Measurements from ENCODE around the gene RARRES1.

RARRES1 gene

GRCh38 chr3:158651192-158651591 lies 81.1 kb downstream of the RARRES1 start:
- in situ Hi-C loops (cut with HindIII; ENCODE audit: low sequenced_read_pairs), result loop anchor here (25.0 kb wide), 1 partner anchor 136 kb away; no protein-coding TSS in a partner anchor

GRCh38 chr3:158649791-158650190 lies 82.5 kb downstream of the RARRES1 start:
- in situ Hi-C loops (cut with HindIII; ENCODE audit: low sequenced_read_pairs), result loop anchor here (25.0 kb wide), 1 partner anchor 138 kb away; no protein-coding TSS in a partner anchor

All from DLD1 (cell line).